Fibroblast of skin of left biceps (primary cell): Measurements from ENCODE around the gene TTYH1.
"Not testable (repeated sequence)": the region's sequence is repeated elsewhere in the genome, so short reads cannot be mapped to it uniquely, and the experiment has no call there.

Source experiments
- DNase-seq, 2 experiments: peaks; one replicate each; pipeline ENCODE4 v3.0.0-alpha.2; 2013; ENCODE audit warnings: low read depth in 2 of 2

Gene TTYH1

GRCh38 chr19:54459282-54460229, 44.3 kb downstream of the TTYH1 start:
- DNase-seq = no peak

DNA sequence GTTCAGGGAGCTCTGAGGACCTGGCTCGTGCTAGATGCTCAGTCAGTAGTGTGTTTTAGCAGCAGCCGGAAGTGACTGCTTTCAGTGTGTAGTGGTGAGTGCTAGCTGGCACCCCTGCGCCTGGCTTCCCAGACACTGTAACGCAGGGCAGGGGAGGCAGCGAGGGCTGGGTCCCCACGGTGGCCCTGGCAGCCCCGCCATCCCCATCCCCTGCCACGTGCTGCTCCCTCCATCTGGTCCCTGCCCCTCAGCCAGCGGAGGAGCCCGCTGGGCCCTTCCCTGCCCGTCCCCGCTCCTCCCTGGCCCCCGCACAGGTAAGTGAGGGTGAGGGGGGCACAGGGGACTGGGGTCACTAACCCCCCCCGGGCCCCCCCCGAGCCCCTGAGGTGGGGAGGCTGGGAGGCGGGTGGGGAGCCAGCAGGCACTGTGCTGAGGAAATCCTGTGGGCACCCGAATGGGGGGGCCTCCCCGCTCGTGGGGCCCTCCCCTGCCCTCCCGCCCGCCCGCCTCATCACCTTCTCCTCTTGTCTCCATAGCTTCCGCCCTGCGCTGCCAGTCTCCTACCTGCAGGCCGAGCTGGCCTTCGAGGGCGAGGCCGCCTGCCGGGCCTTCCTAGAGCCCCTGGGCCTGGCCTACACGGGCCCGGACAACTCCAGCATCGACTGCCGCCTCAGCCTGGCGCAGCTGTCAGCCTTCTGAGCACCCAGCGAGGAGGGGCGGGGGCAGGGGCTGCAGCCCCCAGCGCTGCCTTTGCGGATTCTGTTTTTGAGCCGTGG, 45.2 kb downstream of the TTYH1 start:
- DNase-seq = no peak

- no peak for DNase-seq
Observed at GRCh38 chr19:54461210-54461609, 45.9 kb downstream of the TTYH1 start.

GRCh38 chr19:54461613-54462012, 46.3 kb downstream of the TTYH1 start:
- DNase-seq = no peak

- no peak for DNase-seq
Observed at GRCh38 chr19:54462047-54462654, 46.9 kb downstream of the TTYH1 start.

DNA sequence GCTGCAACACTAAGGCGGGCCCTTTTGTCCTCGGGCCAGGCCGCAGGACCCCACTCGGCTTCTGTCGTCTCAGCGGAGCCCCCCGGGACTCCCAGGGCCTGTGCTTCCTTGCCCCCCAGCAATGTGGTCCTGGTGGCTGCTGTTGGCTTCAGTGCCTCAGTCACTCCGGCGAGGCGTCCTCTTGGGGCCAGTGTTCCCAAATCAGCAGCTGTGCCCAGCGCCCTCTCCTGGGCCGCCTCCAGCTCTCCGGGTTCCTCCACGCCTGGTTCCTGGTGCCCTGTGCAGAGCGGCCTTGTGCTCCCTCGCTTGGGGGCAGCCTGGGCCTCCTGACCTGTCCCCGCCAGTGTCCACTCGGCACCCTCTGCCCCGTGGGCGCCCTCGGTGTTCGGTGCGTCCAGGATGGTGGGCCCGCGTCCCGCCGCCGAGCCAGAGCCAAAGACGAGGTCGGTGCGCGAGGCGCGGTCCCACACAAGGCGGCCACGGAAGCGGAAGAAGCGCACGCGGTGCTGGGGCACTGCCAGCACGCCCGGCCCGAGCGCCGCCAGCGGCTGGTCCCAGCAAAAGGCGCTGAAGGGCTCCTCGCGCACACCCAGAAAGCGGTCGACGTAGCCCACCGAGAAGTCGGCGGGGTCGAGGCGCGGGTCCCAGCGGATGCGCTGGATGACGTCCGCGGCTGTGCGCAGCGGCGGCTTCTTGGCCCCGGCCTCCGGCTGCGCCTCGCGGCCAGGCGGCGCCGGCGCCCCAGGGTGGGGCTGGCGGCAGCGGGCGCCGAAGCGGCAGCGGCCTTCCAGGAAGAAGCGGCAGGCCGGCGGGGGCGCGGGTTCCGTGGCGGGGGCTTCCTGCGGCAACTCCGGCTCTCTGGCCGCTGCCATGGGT, 47.6 kb downstream of the TTYH1 start:
- DNase-seq = peak; percentile 47

DNA sequence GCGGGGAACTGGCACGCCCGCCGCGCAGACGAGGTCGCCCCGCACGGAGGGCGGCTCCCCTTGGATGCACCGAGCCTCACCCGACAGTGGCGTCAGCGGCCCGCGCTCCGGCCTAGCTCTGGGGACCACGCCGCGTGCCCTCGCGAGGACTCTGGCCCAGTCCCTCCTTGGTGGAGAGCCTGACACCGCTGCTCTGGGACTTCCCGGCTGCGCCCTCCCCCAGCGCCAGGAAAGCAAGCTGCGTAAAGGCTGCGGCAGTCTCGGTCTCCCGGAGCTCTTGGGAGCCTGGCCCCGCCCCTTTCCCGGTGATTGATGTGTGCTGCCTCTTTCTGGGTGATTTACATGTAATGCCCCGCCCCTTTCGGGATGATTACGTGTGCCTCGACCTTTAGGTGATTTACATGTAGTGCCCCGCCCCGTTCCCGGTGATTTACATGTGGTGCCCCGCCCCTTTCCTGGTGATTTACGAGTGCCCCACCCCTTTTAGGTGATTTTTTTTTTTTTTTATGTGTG, 48.3 kb downstream of the TTYH1 start, which contains the start of gene LENG9:
Gene LENG9, minus strand, starts transcription at position 248 of the 513 bp plus-strand sequence. CDS start 252 bp downstream, outside the sequence.
- DNase-seq = peak; percentile 97

DNA sequence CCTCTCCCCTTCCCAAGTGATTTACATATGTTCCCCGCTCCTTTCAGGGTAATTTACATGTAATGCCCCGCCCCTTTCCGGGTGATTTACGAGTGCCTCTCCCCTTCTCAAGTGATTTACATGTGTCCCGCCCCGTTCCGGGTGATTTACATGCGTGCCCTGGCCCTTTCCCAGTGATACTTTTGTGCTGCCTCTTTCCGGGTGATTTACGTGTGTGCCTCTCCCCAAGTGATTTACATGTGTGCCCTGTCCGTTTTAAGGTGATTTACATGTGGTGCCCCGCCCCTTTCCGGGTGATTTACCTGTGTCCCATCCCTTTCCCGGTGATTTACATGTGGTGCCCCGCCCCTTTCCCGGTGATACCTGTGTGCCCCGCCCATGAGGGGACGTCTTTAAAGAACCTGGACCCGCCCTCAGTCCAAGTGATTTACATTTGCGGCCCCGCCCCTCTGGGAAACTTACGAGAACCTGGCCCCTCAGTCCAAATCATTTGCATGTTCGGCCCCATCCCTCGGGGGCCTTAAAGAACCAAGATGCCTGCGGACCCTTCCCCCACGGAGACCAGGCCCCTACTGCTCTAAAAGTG, 48.9 kb downstream of the TTYH1 start:
- peak; percentile 29 to 34 for DNase-seq

- DNase-seq = peak; percentile 32 to 36
Observed at GRCh38 chr19:54464630-54465425, 49.6 kb downstream of the TTYH1 start.

- no peak for DNase-seq
Observed at GRCh38 chr19:54465426-54466109, 50.3 kb downstream of the TTYH1 start.

- DNase-seq = not testable (repeated sequence)
Observed at GRCh38 chr19:54466110-54466480, 50.8 kb downstream of the TTYH1 start.

GRCh38 chr19:54469496-54469934, 54.3 kb downstream of the TTYH1 start:
- DNase-seq = no peak

DNA sequence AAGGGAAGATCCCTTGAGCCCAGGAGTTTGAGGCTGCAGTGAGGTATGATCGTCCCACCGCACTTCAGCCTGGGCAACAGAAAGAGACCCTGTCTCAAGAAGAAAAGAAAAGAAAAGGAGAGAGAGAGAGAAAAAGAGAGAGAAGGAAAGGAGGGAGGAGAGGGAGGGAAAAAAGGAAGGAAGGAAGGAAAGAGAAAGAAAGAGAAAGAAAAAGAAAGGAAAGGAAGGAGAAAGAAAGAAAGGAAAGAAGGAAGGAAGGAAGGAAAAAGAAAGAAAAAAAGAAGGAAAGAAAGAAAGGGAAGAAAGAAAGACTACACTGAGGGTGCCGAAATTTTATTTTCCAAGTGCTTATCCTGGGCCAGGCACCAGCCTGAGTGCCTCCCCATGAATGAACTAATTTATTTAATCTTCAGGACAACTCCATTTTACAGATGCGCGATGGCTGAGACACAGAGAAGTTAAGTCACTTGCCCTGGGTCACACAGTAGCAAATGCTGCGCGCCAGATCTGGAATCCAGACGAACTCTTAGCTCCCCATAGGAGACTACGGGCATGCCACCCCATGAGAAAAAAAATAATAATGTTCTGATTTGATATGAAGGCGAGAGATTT, 55.1 kb downstream of the TTYH1 start:
- no peak for DNase-seq

- no peak for DNase-seq
Observed at GRCh38 chr19:54470991-54471782, 55.9 kb downstream of the TTYH1 start.

DNA sequence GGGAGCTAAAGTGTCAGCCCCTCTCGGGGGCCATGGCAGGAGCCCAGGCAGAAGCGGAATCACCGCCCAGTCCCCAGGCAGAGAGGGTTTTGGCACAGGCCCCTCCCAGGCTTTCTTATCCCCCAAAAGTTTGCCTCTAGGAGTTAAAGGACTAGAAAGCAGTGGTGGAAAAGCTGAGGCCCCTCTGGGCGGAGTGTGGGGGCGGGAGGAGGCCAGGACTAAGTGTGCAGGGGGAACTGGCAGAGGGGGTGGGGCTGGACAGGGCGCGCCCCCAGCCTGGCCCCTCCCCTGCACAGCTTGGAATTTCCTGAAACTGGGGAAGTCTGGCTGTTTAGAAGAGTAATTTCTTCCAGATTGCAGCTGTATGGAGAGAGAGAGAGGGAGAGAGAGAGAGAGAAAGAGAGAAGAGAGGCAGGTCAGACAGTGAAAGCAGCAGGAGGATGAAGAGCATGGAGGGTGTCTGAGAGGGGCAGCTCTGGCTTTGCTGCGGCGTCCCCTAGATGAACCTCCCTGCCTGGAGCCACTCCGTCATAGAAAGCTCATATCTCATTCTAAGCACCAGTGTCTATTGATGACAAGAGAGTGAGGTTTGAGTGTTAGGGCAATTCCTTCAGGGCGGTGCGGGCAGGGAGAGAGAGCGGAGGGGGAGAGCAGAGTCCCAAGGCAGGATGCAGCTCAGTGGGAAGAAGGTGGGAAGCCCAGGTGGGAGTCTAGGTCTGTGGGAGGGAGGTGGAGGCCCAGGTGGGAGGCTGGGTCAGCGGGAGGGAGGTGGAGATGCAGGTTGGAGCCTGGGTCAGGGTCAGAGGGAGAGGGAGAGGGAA, 58.0 kb downstream of the TTYH1 start, which contains the start of gene CDC42EP5:
Gene CDC42EP5, minus strand, starts transcription at position 226 of the 821 bp plus-strand sequence. CDS start 7,749 bp downstream, outside the sequence.
- peak; percentile 87 to 88 for DNase-seq

DNA sequence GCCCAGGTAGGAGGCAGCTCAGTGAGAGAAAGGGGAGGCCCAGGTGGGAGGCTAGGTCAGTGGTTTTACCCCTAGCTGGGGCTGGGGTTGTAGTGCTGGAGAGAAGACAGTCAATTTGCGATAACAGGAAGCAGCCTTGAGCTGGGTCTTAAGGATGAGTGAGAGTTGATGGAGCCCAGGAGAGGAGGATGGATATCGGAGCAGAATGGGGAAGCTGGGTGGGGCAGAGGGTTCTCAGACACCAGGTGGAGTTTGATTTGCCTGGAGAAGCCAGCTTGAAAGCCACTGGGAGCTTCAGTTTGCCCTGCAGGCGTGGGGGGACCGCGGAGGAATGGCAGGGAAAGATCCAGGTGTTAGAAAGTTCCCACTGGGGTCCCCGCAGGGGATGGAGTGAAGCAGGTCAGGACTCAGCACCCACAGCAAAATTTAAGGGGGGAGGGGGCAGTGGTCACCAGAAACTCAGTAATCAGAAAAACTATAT, 58.7 kb downstream of the TTYH1 start:
- no peak for DNase-seq

DNA sequence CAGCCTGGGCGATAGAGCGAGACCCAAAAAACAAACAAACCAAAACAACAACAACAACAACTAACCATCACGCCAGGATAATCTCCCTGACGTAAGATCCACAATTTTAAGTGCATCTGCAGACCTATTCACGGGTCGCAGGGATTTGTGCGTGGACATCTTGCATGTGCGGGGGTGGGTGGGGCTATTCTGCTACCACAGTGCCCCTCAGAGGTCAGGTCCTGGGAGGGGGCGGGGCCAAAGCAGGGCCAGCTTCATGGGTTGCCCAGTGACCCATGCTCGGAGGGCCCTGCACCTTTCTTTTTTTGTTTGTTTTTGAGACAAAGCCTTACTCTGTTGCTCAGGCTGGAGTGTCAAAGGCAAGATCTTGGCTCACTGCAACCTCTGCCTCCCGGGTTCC, 60.4 kb downstream of the TTYH1 start:
- no peak for DNase-seq
